Ascending aorta (tissue), 2 donors: ENCODE results near the gene PRKD1. TPM values are rescaled to one million over a fixed set of nuclear protein-coding genes. Genes with fewer than 3 reads are reported as not detected.

Experiments
- DNase-seq, 2 donors: peaks; one replicate each; pipeline ENCODE4 v3.0.0-alpha.2; 2019; ENCODE audit warnings: low spot score in 2 of 2
- H3K27ac ChIP-seq, 2 donors: fragments of 200-600 bp; sonication (generic); one replicate each; pipeline ENCODE4 v1.5.1; 2016 to 2017; ENCODE audit warnings: mild to moderate bottlenecking in 1 of 2
- H3K27me3 ChIP-seq: fragments of 200-600 bp; sonication (generic); one replicate; pipeline ENCODE4 v1.5.1; 2017
- H3K36me3 ChIP-seq, 2 donors: fragments of 200-600 bp; sonication (generic); one replicate each; pipeline ENCODE4 v1.5.1; 2016
- H3K4me1 ChIP-seq, 2 donors: fragments of 200-600 bp; sonication (generic); one replicate each; pipeline ENCODE4 v1.5.1; 2016 to 2017; ENCODE audit warnings: mild to moderate bottlenecking in 1 of 2
- H3K4me3 ChIP-seq, 2 donors: fragments of 200-600 bp; sonication (generic); one replicate each; pipeline ENCODE4 v1.5.1; 2016 to 2017; ENCODE audit warnings: mild to moderate bottlenecking in 1 of 2
- H3K9me3 ChIP-seq, 2 donors: fragments of 200-600 bp; sonication (generic); one replicate each; pipeline ENCODE4 v1.5.1; 2016
- intact Hi-C: fragments of 100-400 bp; cut with DNase I; formaldehyde crosslinking; loops from one replicate; pipeline ENCODE4 v1.15.1; 2023
- total RNA-seq: library from RNA; depleted of rRNA; stranded (reverse); fragments of >200 nt; gene quantifications from one replicate; pipeline ENCODE4 v1.1.0, GENCODE V29; 2016
- TF ChIP-seq, protein P1 (sequence below), 3 experiments: fragments of 200-600 bp in 2 of 3; fragments of 450-650 bp in 1 of 3; sonication (generic) in 2 of 3; IDR thresholded peaks; one replicate each; pipeline ENCODE4 v1.5.1; 2016 to 2019; ENCODE audit warnings: antibody characterized with exemption in 3 of 3, mild to moderate bottlenecking in 1 of 3, moderate library complexity in 1 of 3

Gene PRKD1
- total RNA-seq, 1 donor from 2014 or later: 34.6 TPM

DNA sequence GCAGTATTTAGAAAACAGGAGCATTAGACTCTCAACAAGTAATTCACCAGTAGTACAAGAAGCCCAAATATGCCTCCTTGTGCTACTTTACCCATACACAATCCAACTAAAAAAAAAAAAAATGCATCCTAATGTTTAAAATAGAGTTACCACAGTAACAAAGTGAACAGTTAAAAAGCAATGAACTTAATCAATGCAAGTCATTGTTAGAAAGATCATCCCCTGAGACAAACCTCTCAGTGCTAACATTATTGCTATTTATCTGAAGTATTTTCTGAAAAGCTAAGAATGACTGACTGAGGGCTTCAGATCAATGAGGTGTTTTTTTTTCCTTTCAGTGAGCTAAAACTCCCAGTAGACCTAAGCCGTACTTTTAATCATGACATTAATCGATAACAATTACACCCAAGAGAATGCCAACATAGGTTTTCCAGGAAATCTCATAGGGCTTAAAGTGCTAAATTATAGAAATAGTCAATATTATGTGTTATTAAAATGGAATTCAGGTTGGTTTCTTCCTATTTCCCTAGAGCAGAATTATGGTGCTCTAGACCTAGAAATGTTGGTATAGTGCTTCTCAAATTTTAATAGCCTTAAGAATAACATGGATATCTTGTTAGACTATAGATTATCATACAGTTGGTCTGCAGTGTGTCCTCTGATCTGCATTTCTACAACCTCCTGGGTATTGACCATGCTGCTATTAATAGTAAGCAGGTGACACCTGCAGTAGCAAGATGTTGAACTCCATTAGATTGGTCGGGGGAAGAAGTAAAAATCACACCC, 123.0 kb downstream of the PRKD1 start:
- TF ChIP-seq, protein P1, sequence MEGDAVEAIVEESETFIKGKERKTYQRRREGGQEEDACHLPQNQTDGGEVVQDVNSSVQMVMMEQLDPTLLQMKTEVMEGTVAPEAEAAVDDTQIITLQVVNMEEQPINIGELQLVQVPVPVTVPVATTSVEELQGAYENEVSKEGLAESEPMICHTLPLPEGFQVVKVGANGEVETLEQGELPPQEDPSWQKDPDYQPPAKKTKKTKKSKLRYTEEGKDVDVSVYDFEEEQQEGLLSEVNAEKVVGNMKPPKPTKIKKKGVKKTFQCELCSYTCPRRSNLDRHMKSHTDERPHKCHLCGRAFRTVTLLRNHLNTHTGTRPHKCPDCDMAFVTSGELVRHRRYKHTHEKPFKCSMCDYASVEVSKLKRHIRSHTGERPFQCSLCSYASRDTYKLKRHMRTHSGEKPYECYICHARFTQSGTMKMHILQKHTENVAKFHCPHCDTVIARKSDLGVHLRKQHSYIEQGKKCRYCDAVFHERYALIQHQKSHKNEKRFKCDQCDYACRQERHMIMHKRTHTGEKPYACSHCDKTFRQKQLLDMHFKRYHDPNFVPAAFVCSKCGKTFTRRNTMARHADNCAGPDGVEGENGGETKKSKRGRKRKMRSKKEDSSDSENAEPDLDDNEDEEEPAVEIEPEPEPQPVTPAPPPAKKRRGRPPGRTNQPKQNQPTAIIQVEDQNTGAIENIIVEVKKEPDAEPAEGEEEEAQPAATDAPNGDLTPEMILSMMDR (IDR thresholded peaks at IDR 0.05): no peak
- Histone ChIP-seq H3K27ac (no peak overlapping the region), H3K4me1 (peaks cover 0 to 2% of the 10 kb centered on the region in 2 donors), H3K4me3 (no peak overlapping the region), H3K9me3 (no peaks in the 10 kb centered on the region), H3K36me3 (no peaks in the 10 kb centered on the region), H3K27me3 (no peaks in the 10 kb centered on the region)
- DNase-seq: no peak
- intact Hi-C loops: loop anchor here (10.0 kb wide), 1 partner anchor 410 kb away; no protein-coding TSS in a partner anchor

DNA sequence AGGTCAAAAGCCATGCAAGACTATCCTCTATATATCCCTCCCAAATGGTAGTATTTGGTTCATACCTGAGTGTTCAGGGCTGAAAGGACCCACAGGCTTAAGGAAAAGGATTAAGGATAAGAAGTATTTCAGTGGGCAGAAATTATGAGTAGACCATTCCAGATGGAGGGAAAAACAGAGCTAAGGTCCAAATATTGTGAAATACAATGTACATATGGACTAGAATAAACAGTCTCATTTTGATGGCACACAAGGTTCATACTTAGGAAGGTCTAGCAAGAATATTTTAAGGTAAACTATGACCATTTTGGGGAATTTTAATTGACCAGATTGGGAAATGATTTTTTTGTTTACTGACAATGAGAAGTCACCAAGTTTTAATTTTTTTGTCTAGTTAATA, 124.6 kb downstream of the PRKD1 start:
- H3K36me3 ChIP-seq: no peaks in the 10 kb centered on the region
- no peaks in the 10 kb centered on the region for H3K9me3 ChIP-seq
- intact Hi-C loops: loop anchor here (10.0 kb wide), 1 partner anchor 412 kb away; no protein-coding TSS in a partner anchor
- peaks cover 0 to 2% of the 10 kb centered on the region in 2 donors for H3K4me1 ChIP-seq
- H3K27me3 ChIP-seq: no peaks in the 10 kb centered on the region
- no peak for DNase-seq
- H3K4me3 ChIP-seq: no peak overlapping the region
- no peak overlapping the region for H3K27ac ChIP-seq
- TF ChIP-seq, protein P1 (IDR thresholded peaks at IDR 0.05): no peak

DNA sequence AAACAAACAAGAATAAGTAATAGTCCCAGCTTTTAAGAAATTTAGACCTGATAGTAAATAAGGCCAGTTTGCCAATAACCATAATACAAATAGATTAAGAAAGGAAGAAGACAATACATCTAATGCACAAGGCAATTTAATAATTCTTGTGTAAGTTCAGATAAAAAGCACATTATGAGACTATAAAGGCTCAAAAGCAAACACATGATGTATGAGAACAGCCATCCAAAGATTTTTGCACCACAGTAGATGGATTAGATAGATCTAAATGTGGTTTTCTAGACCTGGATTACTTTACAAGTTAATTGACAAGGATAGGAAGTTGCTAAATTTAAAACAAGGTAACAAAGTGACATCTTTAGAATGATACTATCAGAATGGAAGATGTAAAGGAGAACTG, 125.4 kb downstream of the PRKD1 start:
- no peak for DNase-seq
- H3K4me1 ChIP-seq: peaks cover 0 to 2% of the 10 kb centered on the region in 2 donors
- intact Hi-C loops: loop anchor here (10.0 kb wide), 1 partner anchor 413 kb away; no protein-coding TSS in a partner anchor

DNA sequence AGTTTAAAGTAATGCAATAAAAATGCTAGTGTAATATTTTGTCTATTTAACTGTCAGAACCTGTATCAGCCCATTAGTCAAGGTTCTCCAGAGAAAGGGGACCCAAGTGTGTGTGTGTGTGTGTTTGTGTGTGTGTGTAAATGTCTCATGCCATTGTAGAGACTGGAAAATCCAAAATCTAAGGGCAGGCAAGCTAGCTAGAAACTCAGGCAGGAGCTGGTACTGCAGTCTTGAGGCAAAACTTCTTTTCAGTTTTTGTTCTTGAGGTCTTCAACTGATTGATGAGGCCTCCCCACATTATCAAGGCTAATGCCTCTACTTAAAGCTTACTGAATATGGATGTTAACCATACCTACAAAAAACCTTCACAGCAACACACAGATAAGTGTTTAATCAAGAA, 126.7 kb downstream of the PRKD1 start:
- H3K27ac ChIP-seq: no peak overlapping the region
- H3K27me3 ChIP-seq: no peaks in the 10 kb centered on the region
- peaks cover 0 to 2% of the 10 kb centered on the region in 2 donors for H3K4me1 ChIP-seq
- TF ChIP-seq, protein P1 (IDR thresholded peaks at IDR 0.05): no peak
- no peak overlapping the region for H3K4me3 ChIP-seq
- intact Hi-C loops: loop anchor here (10.0 kb wide), 1 partner anchor 414 kb away; no protein-coding TSS in a partner anchor
- H3K9me3 ChIP-seq: no peaks in the 10 kb centered on the region
- DNase-seq: no peak
- H3K36me3 ChIP-seq: no peaks in the 10 kb centered on the region

More for the DNA sequence above, 125.4 kb downstream of the PRKD1 start:
- Histone ChIP-seq H3K27me3 (no peaks in the 10 kb centered on the region), H3K9me3 (no peaks in the 10 kb centered on the region), H3K27ac (no peak overlapping the region), H3K4me3 (no peak overlapping the region), H3K36me3 (no peaks in the 10 kb centered on the region)
- TF ChIP-seq, protein P1 (IDR thresholded peaks at IDR 0.05): no peak

DNA sequence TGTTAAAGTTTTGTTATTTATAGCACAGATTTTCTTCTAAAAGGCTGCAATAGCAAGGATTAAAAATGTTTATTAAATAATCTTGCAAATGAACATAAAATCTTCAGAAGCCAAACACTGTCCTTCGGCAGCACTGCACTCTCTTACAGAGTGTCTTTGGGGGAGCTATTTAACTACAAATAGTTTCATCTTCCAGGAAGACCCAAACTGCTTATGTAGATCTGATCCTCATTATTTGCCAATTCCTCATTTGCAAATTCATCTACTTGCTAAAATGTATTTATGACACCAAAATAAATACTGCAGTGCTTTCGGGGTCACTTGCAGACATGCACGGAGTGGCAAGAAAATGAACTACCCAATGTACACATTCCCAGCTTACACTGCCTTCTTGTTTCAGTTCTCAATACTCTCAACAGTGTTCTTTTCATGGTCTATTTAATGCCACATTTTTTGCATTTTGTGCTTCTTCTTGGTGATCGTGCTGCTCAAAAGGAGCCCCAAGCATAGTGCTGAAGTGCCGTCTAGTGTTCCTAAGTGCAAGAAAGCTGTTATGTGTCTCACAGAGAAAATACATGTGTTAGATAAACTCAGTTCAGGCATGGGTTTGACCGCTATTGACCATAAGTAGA, 128.1 kb downstream of the PRKD1 start:
- Histone ChIP-seq H3K27ac (no peak overlapping the region), H3K36me3 (no peaks in the 10 kb centered on the region)

More for the DNA sequence above, 128.1 kb downstream of the PRKD1 start:
- Histone ChIP-seq H3K4me1 (peaks cover 0 to 2% of the 10 kb centered on the region in 2 donors), H3K4me3 (no peak overlapping the region), H3K27me3 (no peaks in the 10 kb centered on the region), H3K9me3 (no peaks in the 10 kb centered on the region)
- TF ChIP-seq, protein P1 (IDR thresholded peaks at IDR 0.05): no peak
- intact Hi-C loops: loop anchor here (10.0 kb wide), 1 partner anchor 415 kb away; no protein-coding TSS in a partner anchor
- DNase-seq: no peak
